ENCODE data around the gene MCM6. TPM values are rescaled to one million over a fixed set of nuclear protein-coding genes. Genes with fewer than 3 reads are reported as not detected.

MCM6 gene
- total RNA-seq = 100 to 1,000 TPM; 175 to 178 TPM
- polyA plus RNA-seq = 14.8 TPM

- Mint-ChIP-seq H3K27ac (peak within 1 kb of the TSS; percentile 83 to 99 (median 98)), H3K36me3 (peaks cover 0 to 34% (median 5%) of the 10 kb centered on the region in 3 donors), H3K4me3 (peak within 1 kb of the TSS; percentile 91 to 98 (median 94)), H3K27me3 (peaks cover 0 to 2% of the 10 kb centered on the region in 2 donors), H3K4me1 (peaks cover 35 to 50% (median 46%) of the 10 kb centered on the region in 3 donors), H3K9me3 (peaks cover 0 to 1% (median 0%) of the 10 kb centered on the region in 5 donors)
- ChIA-PET CTCF (interaction anchor here (1.0 to 1.9 kb wide), 4 partner anchors 17 to 548 kb away, joined by 3 to 9 read pairs (median 5); no protein-coding TSS in a partner anchor), POLR2A (interaction anchor here (0.7 to 1.1 kb wide), 4 partner anchors 133 to 500 kb away, joined by 3 to 6 read pairs (median 4); partner anchors contain the start of gene R3HDM1)
- Histone ChIP-seq H3K4me1 (ENCODE audit: insufficient read depth, low read length) (peaks cover 23% of the 10 kb centered on the region), H3K9me3 (ENCODE audit: low read length) (no peaks in the 10 kb centered on the region), H3K36me3 (ENCODE audit: insufficient read depth, low read length) (no peaks in the 10 kb centered on the region), H3K4me3 (ENCODE audit: low read length) (peak within 1 kb of the TSS; percentile 71), H3K27ac (ENCODE audit: low read depth, low read length) (peak within 1 kb of the TSS; percentile 92), H3K27me3 (ENCODE audit: insufficient read depth, low read length, poor library complexity, severe bottlenecking) (no peaks in the 10 kb centered on the region)
- DNase-seq = peak; percentile 95 to 99 (median 97)
These were observed at the start of gene MCM6 for GRCh38 chr2:135876066-135876711. Gene MCM6 (minus strand): TSS chr2:135876443. CDS start chr2:135876365, 78 bp downstream.

- H3K36me3 Mint-ChIP-seq = peaks cover 0 to 53% (median 15%) of the 10 kb centered on the region in 3 donors
- H3K4me1 Mint-ChIP-seq = no peaks in the 10 kb centered on the region
- ChIA-PET POLR2A (no interaction called here), CTCF (no interaction called here)
- H3K27ac Mint-ChIP-seq = no peak overlapping the region
- no peaks in the 10 kb centered on the region for H3K4me1 ChIP-seq (ENCODE audit: insufficient read depth, low read length)
- no peaks in the 10 kb centered on the region for H3K27me3 Mint-ChIP-seq
- H3K36me3 ChIP-seq (ENCODE audit: insufficient read depth, low read length) = peaks cover 11% of the 10 kb centered on the region
- no peak overlapping the region for H3K4me3 ChIP-seq (ENCODE audit: low read length)
- no peak for DNase-seq
- H3K9me3 Mint-ChIP-seq = no peaks in the 10 kb centered on the region
- H3K27ac ChIP-seq (ENCODE audit: low read depth, low read length) = no peak overlapping the region
- no peaks in the 10 kb centered on the region for H3K9me3 ChIP-seq (ENCODE audit: low read length)
- H3K4me3 Mint-ChIP-seq = no peak overlapping the region
- no peaks in the 10 kb centered on the region for H3K27me3 ChIP-seq (ENCODE audit: insufficient read depth, low read length, poor library complexity, severe bottlenecking)
These were observed 49.3 kb upstream of the MCM6 start for GRCh38 chr2:135925571-135925970.

GRCh38 chr2:135916207-135916606, 40.0 kb upstream of the MCM6 start:
- peaks cover 0 to 31% (median 6%) of the 10 kb centered on the region in 3 donors for H3K36me3 Mint-ChIP-seq
- Histone ChIP-seq H3K27me3 (ENCODE audit: insufficient read depth, low read length, poor library complexity, severe bottlenecking) (no peaks in the 10 kb centered on the region), H3K27ac (ENCODE audit: low read depth, low read length) (no peak overlapping the region), H3K9me3 (ENCODE audit: low read length) (no peaks in the 10 kb centered on the region), H3K36me3 (ENCODE audit: insufficient read depth, low read length) (no peaks in the 10 kb centered on the region), H3K4me3 (ENCODE audit: low read length) (no peak overlapping the region), H3K4me1 (ENCODE audit: insufficient read depth, low read length) (no peaks in the 10 kb centered on the region)
- CTCF ChIA-PET = interaction anchor here (7.4 kb wide), 1 partner anchor 467 kb away, joined by 194 read pairs; no protein-coding TSS in a partner anchor
- H3K27me3 Mint-ChIP-seq = no peaks in the 10 kb centered on the region
- peak in 2 of 5 donors; percentile 35 to 50 for DNase-seq
- H3K27ac Mint-ChIP-seq = peak overlapping the region in 5 of 8 donors; percentile 0 to 87 (median 49)
- H3K4me1 Mint-ChIP-seq = peaks cover 0 to 9% (median 4%) of the 10 kb centered on the region in 3 donors
- no peaks in the 10 kb centered on the region for H3K9me3 Mint-ChIP-seq
- POLR2A ChIA-PET = no interaction called here
- no peak overlapping the region for H3K4me3 Mint-ChIP-seq

GRCh38 chr2:135914485-135914884, 38.2 kb upstream of the MCM6 start:
- DNase-seq = no peak
- no peaks in the 10 kb centered on the region for H3K9me3 ChIP-seq (ENCODE audit: low read length)
- Mint-ChIP-seq H3K27me3 (no peaks in the 10 kb centered on the region), H3K9me3 (no peaks in the 10 kb centered on the region), H3K4me1 (peaks cover 0 to 9% (median 4%) of the 10 kb centered on the region in 3 donors), H3K36me3 (peaks cover 0 to 35% (median 13%) of the 10 kb centered on the region in 3 donors), H3K27ac (peak overlapping the region in 1 of 8 donors; percentile 23), H3K4me3 (no peak overlapping the region)
- H3K4me1 ChIP-seq (ENCODE audit: insufficient read depth, low read length) = no peaks in the 10 kb centered on the region
- ChIA-PET CTCF (interaction anchor here (0.6 to 7.4 kb wide), 17 partner anchors 12 to 510 kb away, joined by 3 to 194 read pairs (median 4); partner anchors contain the start of gene DARS1), POLR2A (interaction anchor here (0.7 kb wide), 1 partner anchor 127 kb away, joined by 3 read pairs; no protein-coding TSS in a partner anchor)
- H3K4me3 ChIP-seq (ENCODE audit: low read length) = no peak overlapping the region
- H3K36me3 ChIP-seq (ENCODE audit: insufficient read depth, low read length) = no peaks in the 10 kb centered on the region
- H3K27me3 ChIP-seq (ENCODE audit: insufficient read depth, low read length, poor library complexity, severe bottlenecking) = no peaks in the 10 kb centered on the region
- no peak overlapping the region for H3K27ac ChIP-seq (ENCODE audit: low read depth, low read length)

DNA sequence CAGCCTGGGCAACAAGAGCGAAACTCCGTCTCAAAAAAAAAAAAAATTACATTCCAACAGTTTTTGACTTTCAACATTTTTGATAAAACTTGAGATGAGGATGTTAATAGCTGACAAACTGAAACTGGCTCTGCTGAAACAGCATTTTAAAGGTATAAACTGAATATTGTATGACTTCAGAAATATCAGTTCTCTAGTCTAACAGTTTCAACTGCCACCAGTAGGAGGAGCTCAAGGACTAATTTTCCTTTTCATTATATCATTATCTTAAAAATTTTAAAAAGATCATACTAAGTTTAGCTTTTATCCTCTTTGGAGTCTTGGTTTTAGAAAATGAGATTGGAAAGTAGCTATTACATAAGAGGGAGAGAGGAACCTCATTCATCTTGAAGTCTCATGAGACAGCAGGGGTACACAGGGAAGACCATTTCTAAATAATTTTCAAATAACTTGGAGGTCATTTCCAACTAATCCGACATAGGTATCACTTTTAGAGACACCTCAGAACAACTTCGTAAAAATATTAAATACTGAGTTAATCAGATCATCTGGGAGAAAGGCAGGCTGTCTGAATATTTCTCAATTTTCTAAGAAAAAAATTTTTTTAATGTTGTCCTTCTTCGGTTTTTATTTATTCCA, 37.6 kb upstream of the MCM6 start:
- H3K27ac ChIP-seq (ENCODE audit: low read depth, low read length) = no peak overlapping the region
- Mint-ChIP-seq H3K36me3 (peaks cover under 1 to 38% (median 14%) of the 10 kb centered on the region in 3 donors), H3K4me3 (no peak overlapping the region), H3K27me3 (no peaks in the 10 kb centered on the region), H3K27ac (peak overlapping the region; percentile 50 to 93 (median 67)), H3K4me1 (peaks cover 0 to 9% (median 4%) of the 10 kb centered on the region in 3 donors), H3K9me3 (no peaks in the 10 kb centered on the region)
- CTCF ChIA-PET = interaction anchor here (0.6 to 7.4 kb wide), 21 partner anchors 12 to 510 kb away, joined by 3 to 194 read pairs (median 4); partner anchors contain the start of gene DARS1
- H3K36me3 ChIP-seq (ENCODE audit: insufficient read depth, low read length) = no peaks in the 10 kb centered on the region
- H3K27me3 ChIP-seq (ENCODE audit: insufficient read depth, low read length, poor library complexity, severe bottlenecking) = no peaks in the 10 kb centered on the region
- no peaks in the 10 kb centered on the region for H3K4me1 ChIP-seq (ENCODE audit: insufficient read depth, low read length)
- POLR2A ChIA-PET = interaction anchor here (0.8 kb wide), 1 partner anchor 471 kb away, joined by 4 read pairs; no protein-coding TSS in a partner anchor
- H3K9me3 ChIP-seq (ENCODE audit: low read length) = no peaks in the 10 kb centered on the region
- DNase-seq = peak in 4 of 5 donors; percentile 20 to 58 (median 30)
- no peak overlapping the region for H3K4me3 ChIP-seq (ENCODE audit: low read length)

DNA sequence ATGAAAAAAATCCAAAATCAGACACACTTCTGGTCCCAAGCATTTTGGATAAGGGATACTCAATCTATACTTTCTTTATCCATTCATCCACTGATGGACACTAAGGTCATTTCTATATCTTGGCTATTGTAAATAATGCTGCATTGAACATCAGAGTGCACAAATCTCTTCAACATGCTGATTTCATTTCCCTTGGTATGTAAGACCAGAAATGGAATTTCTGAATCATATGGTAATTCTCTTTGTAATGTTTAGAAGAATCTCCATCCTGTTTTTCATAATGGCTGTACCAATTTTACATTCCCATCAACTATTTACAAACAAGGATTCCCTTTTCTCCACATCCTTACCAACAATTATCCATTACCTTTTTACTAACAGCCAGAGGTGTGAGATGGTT, 33.7 kb upstream of the MCM6 start:
- H3K36me3 Mint-ChIP-seq = peaks cover 3 to 68% (median 32%) of the 10 kb centered on the region in 3 donors
- no peak overlapping the region for H3K4me3 Mint-ChIP-seq
- POLR2A ChIA-PET = no interaction called here

GRCh38 chr2:135905679-135906078, 29.4 kb upstream of the MCM6 start:
- Mint-ChIP-seq H3K4me1 (no peaks in the 10 kb centered on the region), H3K9me3 (no peaks in the 10 kb centered on the region), H3K27me3 (no peaks in the 10 kb centered on the region), H3K4me3 (no peak overlapping the region), H3K27ac (peak overlapping the region in 1 of 8 donors; percentile 32), H3K36me3 (peaks cover 3 to 59% (median 30%) of the 10 kb centered on the region in 3 donors)
- Histone ChIP-seq H3K9me3 (ENCODE audit: low read length) (no peaks in the 10 kb centered on the region), H3K27me3 (ENCODE audit: insufficient read depth, low read length, poor library complexity, severe bottlenecking) (no peaks in the 10 kb centered on the region), H3K36me3 (ENCODE audit: insufficient read depth, low read length) (peaks cover 15% of the 10 kb centered on the region), H3K4me3 (ENCODE audit: low read length) (no peak overlapping the region), H3K4me1 (ENCODE audit: insufficient read depth, low read length) (no peaks in the 10 kb centered on the region), H3K27ac (ENCODE audit: low read depth, low read length) (no peak overlapping the region)
- DNase-seq = no peak
- POLR2A ChIA-PET = no interaction called here
- CTCF ChIA-PET = interaction anchor here (1.2 kb wide), 1 partner anchor 479 kb away, joined by 4 read pairs; no protein-coding TSS in a partner anchor

More for the DNA sequence above, 33.7 kb upstream of the MCM6 start:
- Histone ChIP-seq H3K36me3 (ENCODE audit: insufficient read depth, low read length) (peaks cover 15% of the 10 kb centered on the region), H3K27ac (ENCODE audit: low read depth, low read length) (no peak overlapping the region), H3K4me1 (ENCODE audit: insufficient read depth, low read length) (no peaks in the 10 kb centered on the region), H3K9me3 (ENCODE audit: low read length) (no peaks in the 10 kb centered on the region), H3K4me3 (ENCODE audit: low read length) (no peak overlapping the region), H3K27me3 (ENCODE audit: insufficient read depth, low read length, poor library complexity, severe bottlenecking) (no peaks in the 10 kb centered on the region)
- H3K4me1 Mint-ChIP-seq = no peaks in the 10 kb centered on the region
- no peaks in the 10 kb centered on the region for H3K27me3 Mint-ChIP-seq
- CTCF ChIA-PET = no interaction called here
- no peak for DNase-seq
- H3K27ac Mint-ChIP-seq = no peak overlapping the region
- H3K9me3 Mint-ChIP-seq = no peaks in the 10 kb centered on the region
